ENCODE data around the gene PARD3B. TPM values are rescaled to one million over a fixed set of nuclear protein-coding genes. Genes with fewer than 3 reads are reported as not detected.
A peak's percentile ranks its signal among the peaks of the same experiment; 100 is the strongest.

Gene PARD3B
- total RNA-seq, 1 donor from 2014 or later = 16.4 TPM

DNA sequence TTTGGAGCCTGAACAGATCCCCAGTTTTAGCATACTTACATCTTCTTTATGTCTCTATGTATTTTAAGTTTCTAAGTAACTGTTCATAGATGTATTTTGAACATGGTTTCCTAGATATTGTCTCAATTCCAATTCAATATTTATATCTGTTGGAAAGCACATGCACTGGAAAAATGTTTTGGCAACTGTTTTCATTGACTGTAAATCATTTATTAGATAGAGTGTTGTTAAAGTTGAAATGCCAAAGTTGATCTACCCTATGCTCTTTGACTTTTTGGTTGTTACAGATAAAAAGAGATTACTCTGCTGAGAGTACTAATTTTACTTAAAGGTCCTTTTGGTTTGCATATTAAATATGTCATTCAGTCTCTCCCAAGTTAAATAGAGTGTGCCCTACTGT, 792.0 kb downstream of the PARD3B start:
- DNase-seq (ENCODE audit: low read depth) = no peak

DNA sequence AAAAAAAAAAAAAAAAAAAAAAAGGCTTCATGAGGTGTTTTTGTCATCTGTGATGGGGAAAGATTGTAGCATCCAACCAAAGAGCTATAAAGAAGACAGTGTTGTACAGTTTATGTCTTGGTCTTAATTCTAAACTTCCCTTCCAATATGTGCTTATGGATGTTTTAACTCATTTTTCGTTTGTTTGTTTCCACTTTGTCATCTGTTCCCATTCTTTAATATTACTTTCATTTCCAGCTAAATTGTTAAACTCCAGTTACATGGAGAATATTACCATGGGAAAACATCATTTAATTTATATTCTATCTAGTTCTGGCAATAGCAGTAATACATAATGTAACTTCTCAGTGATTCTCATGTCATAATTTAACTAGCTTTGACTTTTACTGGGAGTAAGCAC, 792.9 kb downstream of the PARD3B start:
- DNase-seq (ENCODE audit: low read depth) = no peak

DNA sequence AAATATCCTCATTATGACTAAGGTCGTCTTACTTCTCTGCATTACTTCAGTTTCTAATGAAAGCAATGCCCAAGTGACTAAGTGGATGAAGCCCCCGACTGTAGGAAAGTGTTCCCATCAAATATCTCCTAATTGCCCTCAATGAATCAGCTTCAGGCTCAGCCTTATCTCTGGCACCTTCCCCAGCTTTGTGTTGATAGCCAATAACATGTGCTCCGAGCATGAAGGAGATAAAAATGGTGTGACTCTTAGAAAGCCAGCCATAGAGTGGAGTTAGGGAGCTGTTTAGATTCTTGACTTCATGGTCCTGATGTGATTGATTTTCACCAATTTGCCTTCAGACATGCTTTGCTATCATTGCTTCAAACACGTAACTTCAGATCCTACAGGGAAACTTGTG, 797.8 kb downstream of the PARD3B start:
- no peak for DNase-seq (ENCODE audit: low read depth)

DNA sequence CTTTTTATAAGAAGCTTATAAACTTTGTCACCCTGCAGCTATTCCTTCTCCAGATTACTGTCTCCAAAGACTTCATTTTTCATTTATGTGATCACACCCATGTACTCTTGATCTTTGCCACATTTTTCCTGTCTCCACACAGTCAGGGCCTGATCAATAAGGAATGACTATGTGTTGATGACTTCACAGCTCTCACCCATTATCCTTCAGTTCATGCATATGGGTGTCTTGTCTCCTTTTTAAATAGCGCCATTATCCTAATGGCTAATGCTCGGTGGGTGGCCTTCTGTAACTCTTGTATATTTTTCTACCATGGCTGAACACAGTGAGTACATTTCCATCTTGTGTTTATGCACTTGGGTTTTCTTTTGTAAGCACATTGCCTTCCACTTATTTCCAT, 801.4 kb downstream of the PARD3B start:
- DNase-seq (ENCODE audit: low read depth) = no peak

DNA sequence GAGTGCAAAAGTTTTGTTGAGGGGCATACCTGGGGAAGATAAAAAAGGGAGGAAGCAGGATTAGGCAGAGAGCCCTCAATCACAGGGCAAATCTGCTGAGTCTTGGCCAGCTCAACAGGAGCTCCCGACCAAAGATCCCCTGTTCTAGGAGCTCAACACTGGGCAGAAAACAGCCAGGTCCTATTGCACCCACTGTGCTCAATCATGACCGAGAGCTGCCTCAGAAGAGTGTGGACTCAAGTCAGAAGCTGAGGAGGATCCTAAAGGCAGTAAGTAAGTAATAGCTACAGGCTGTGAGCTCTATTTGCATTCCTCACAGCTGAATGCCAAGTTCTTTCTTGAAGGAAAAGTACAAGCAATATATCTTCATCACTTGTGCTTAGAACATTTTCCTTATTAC, 802.6 kb downstream of the PARD3B start:
- no peak for DNase-seq (ENCODE audit: low read depth)

DNA sequence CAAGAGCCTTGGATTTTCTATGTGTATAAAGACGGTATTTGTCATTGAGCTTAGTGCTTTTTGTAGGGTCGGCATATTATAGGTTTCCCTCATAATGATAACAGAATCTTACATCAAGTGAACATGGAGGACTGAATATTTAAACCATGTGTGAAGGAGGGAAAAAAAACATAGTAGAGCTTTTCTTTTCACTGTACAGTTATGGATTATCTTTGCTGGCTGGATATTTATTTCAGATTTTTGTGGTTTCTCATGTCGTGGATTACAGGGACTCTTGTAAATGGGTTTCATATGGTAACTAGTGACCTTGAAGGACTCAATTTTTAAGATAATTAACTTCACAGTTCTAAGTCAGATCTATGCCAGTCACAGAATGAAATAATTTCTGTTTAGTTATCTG, 806.8 kb downstream of the PARD3B start:
- no peak for DNase-seq (ENCODE audit: low read depth)

DNA sequence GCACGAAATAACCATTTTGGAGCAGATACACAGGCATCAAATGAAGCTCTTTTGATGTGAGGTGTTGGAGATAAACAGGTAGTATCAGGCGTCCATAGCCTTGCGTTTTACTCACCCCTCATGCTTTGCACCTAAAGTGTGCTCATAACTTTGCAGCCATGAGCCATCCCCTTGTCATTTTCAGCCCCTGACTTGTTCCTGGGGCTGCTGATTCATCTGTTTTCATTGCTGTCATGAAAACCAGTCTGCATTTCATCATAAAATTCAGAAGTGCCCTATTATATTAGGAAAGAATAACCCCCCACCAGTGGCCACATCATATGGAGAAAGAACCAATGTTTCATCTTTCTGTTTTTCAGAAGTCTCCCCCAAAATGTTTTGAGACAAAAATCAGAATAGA, 807.3 kb downstream of the PARD3B start:
- DNase-seq (ENCODE audit: low read depth) = no peak

DNA sequence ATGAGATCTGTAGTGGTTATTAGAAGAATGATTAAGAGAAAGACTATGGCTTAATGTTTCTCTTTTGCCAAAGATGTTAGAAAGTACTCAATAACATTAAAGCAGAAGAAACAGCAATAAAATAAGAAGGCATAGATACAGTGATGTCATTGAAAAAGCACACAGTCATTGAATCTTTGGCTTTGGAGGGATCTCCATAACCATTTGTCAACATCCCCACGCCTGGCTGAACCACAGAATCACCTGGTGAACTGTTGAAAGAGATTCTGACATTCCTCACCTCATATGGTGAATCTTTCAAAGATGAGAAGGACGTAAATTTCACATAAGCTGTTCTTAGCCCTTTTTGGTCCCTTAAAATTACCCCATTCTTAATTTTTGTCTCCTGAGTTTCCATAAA, 812.5 kb downstream of the PARD3B start:
- no peak for DNase-seq (ENCODE audit: low read depth)

DNA sequence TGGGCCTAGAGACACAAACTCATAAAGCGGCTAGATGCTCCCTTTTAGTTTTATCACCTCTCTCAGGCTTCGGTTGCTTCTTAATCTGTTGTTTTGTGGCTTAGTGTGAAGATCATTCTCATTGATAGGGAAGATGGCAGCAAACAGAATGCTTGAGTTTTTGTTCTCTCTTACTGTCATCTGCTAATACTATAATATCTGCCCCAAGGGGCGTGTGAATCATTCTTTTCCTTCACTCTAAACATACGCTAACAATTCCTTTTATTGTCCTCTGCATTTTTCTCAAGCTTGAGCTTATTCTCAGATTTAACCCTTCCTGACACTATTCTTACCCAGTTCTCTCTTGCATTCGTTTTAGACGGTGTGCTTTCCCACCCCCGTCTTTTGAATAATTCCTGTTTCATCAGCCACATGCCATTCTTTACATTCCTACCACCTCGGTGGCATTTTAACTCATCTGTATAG, 813.1 kb downstream of the PARD3B start:
- DNase-seq (ENCODE audit: low read depth) = no peak

DNA sequence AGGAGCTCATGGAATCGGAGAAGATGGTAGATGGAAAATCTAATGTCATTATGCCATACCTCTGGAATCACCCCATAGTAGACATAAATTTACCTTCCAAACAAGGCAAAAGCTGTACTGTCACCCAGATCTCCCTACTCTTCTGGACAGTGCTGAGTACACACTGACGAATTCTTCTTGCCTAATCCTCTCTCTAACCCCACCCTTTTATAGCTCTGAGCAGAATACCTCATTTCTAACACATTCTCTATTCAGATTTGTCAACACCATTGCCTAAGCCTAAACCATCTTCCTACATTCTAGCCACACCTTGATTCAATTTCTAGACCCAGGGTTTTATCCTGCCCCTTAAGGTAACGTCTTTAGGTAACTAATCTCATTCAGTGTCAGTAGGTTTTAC, 816.0 kb downstream of the PARD3B start:
- no peak for DNase-seq (ENCODE audit: low read depth)

DNA sequence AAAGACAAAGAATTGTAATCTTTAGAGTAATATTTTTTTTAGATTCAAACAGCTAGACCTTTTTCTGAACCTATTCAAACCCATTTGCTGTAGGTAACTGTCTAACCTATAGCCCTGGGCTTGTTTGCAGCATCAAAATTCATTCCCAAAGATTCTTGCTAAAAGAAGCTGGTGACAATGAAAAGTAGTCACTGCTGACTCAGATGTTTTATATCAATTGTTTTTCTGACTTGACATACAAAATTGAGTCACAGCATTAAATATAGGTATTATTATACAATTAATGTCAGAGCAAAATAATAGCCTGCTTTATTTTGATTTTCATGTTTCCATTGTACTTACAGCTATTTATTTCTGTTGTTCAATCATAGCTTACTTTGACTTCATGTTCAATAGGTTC, 816.7 kb downstream of the PARD3B start:
- DNase-seq (ENCODE audit: low read depth) = no peak

DNA sequence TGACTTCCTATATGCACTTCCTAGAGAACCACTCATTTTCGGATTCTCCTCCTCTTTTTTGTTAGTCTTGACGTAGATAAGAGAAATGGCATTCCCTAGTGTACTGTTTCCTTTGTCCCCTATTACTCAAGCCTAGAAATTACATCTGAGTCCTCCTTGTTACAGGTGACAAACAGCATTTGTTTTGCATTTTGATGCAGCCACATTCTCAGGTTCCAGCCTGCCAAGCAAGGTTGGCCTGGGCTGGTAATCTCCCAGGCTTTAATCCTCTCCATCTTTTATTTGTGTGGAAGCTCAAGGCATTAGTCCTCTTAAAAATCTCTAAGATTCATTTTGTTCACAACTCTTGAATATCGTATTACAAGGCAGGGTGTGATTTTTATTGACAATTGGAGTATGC, 819.0 kb downstream of the PARD3B start:
- no peak for DNase-seq (ENCODE audit: low read depth)

DNA sequence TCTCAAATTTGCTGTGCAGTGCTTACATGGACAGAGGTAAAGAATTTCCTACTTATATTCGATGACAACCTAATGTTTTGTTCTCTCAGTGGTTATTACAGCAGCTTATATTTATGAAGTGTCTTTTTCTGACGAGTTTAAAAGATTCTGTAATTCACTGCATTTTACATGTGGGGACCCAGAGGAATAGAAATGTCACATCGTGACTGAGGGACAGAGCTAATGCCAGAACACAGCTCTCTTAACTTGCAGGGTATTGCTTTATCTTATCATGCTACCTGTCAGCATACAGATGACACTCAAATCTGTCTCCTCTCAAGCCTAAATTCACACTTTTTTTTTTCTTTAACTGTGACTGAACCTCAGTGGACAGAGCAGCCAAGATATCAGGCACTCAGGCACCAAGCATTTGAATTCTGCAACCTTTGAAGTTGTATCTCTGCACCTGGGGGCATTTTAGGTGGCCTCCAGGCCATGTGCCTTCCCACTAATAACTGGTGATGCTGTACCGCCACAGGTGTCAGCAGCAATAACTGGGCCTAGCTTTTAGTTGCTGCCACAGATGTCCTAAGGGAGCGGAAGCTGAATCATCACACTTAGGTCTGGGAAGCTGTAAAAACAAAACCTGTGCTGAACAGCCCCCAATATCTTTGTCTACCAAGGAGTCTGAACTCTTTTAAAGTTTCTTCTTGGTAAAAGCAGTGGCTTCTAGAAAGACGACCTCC, 821.2 kb downstream of the PARD3B start:
- no peak for DNase-seq (ENCODE audit: low read depth)

DNA sequence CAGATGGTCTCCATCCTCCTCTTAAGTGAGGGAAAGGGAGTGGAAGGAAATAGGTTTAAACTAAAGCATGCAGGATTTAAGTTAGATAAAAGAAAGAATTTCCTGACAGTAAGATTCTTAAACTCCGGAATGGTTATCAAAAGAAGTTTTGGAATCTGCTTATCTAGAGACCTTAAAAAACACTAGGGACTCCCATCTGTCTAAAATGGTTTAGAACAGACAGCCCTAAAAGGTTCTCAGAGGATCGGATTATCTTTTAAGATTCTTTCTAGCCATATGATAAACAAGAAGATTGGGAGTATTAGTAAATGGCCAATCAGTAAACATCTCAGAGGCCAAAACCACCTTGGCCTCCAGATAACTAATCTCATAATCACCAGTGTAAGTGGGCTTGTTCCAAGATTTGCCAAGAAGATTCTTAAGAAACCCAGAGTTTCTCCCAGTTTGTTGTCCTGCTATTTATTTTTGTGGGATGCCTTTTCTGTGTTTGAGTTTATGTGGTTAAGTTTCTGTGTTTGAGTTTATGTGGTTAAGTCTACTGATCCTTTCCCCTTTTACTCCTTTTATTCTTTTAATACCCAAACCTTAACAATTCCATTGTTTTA, 822.2 kb downstream of the PARD3B start:
- no peak for DNase-seq (ENCODE audit: low read depth)

DNA sequence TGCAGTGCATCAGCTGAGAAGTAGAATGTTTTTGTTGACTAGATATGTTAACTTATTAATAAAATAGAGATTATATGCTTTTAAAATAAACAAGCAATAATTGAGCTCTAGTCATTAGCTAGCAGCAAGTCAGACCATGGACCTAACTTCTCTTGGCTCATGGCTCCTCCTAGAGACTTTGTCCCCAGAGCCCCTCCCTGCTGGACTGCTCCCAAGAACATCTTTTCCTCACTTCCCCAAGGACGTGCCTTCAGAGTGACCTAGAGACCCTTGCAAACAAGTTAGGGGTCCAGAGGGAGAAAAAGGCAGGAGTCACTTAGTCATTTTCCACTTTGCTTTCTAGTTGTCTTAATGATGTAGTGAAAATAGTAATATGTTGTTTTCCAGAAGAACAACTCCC, 824.5 kb downstream of the PARD3B start:
- DNase-seq (ENCODE audit: low read depth) = no peak

DNA sequence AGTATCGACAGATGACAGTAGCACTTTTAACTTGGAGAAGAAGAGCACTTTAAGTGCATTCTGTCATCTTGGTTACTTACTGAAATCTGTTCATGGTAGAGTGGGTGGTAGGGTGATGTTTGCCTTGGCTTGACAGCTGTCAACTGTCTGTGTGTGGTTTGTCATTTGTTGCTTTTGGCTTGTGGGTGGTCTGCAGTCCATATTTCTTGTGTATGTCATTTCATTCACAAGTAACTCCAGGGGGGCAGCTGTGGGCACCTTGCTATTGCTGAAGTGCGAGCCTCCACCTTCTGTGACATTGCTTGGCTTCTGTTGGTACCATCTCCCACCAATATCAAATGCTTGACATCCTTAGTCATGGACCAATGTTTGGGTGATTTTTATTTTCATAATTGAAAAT, 825.5 kb downstream of the PARD3B start:
- DNase-seq (ENCODE audit: low read depth) = no peak

DNA sequence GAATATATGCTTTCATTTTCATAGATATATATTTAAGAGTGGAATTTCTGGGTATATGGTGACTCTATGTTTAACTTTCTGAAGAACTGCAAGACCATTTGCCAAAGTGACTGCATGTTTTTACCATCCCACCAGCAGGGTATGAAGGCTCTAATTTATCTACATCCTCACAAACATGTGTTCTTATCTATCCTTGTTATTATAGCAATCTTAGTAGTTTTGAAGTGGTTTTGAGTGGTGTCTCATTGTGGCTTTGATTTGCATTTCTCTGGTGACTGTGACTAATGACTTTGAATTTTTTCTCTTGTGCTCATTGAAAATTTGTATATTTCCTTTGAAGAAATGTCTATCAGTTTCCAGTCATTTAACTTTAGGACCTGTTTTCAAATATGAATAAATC, 826.9 kb downstream of the PARD3B start:
- peak; percentile 35 for DNase-seq (ENCODE audit: low read depth)

DNA sequence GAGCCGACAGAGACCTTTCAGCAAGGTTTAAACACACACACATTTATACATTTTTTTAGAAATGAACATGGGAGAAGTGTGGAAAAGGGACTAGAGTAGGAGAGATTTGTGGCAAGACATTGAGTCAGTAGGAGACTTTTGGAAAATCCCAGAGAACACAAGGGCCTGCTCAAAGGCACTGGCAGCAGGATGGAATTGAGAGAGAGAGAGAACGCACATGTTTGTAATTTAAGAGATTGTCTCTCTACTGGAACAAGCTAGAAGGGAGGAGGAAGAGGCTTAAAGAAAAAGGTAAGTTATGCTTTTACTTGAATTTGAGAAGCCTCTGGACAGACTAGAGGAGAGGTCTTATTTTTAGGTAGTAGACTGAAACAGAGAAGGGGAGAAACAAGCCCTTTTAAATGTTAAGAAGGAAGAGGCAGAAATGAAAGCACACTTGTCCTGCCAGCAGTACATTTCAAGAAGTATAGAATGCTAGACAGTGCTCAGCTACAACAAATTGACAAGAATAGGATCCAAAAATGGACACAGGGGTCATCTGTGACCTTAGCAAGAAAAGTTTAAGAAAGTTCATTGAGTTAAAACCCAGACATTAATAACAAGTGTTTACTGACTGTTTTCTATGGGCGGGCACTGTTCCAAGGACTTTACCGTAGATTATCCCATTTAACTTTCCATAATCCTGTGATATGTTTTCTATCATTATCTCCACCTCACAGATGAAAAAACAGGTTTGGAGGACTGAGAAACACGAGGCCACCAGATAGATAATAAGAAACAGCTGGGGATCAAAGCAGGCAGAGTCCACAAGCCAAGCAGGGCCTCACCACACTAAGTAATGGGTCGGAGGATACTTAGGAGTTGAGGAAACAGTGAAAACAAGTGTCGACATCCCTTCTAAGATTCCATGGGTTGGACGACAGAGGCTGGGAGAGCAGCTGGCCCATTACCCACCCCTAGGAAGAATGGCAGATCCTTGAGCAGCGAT, 830.5 kb downstream of the PARD3B start:
- DNase-seq (ENCODE audit: low read depth) = no peak

DNA sequence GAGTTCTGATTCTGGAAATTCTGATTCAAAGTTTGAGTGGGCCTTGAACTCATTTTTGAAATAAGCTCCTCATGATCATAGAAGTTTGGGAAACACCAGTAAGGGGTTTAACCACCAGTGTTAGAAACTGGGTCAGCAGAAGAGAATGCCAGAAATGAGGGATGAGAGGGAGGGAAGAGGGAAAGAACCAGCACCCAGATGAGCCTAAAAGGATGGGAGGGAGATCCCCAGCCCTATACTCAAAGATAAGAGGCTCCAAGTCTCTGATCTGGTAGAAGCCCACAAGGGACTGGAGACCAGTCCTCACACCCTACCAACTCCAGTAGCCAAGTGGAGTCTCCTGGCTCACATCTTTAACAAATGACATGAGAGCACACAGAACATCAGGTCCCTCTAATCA, 832.0 kb downstream of the PARD3B start:
- no peak for DNase-seq (ENCODE audit: low read depth)

DNA sequence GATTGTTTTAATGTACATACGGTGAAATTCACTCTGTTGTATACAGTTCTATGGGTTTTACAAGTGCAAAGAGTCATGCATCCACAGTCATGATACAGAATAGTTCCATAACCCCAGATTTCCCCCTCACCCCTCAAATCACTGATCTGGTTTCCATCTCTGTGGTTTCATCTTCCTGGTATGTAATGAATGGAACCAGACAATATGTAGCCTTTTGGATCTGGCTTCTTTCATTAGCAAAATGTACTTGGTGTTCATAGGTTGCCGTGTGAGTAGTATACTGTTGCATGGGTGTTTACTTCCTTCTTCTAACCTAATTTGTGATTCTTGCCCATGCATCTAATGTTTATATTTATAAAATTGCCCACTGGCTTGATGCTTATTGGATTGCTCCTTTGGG, 838.3 kb downstream of the PARD3B start:
- DNase-seq (ENCODE audit: low read depth) = no peak

DNA sequence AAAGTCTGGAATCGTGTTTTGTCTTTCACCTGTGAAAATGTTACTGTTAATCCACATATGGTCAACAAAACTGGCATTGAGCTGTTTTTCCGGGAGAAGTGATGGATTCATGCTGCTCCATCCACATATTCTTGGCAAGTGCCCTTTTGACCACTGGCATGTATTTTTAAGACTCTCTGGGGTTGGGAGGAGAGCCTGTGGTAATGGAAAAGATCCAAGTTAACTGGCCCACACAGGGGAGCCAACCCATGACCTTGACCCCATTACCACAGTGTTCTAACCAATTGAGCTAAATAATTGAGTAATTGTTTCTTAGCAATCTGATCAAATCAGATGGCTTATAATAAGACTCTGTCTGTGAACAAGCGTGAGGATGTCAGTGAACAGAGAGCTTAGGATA, 840.8 kb downstream of the PARD3B start:
- peak; percentile 56 for DNase-seq (ENCODE audit: low read depth)

DNA sequence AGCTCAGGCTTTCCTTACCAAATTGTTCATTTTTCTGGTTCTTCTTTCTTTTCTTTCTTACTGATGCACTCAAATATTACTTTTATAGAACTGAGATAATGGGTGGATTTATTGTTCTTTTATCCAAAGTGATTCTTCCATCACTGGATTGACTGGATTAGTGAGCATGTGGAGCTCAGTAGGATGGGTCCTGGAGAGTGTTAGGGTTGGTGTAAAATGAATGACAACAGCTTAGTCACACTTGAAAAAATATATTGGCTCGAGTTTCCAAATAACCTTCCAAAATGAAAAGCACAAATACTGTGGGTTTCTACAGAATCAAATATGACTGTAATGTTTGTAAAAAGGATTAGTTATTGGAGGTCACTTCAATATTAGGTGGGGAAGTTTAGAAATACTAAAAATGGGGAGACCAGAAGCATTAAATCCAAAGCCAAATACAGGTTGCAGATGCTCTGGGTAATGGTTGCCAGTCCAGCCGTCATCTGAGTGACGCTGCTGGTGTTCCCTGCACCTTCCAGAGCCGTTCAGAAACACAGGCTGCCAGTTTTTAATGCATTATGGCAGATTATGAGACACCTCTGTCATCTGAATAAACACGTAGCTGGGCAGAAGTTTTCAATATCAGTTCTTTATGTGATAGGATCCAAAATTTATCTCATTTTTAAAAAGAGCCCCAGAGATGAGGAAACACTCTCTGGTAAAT, 842.2 kb downstream of the PARD3B start:
- no peak for DNase-seq (ENCODE audit: low read depth)
